Tibial nerve (tissue), 4 donors: ENCODE data around the gene TBC1D16. TPM values are rescaled to one million over a fixed set of nuclear protein-coding genes. Genes with fewer than 3 reads are reported as not detected.
A peak's percentile ranks its signal among the peaks of the same experiment; 100 is the strongest.

Experiments
- DNase-seq, 2 donors: peaks; one replicate each; pipeline ENCODE4 v3.0.0-alpha.2; 2019; ENCODE audit warnings: low spot score in 2 of 2
- H3K27ac ChIP-seq, 4 donors: fragments of 200-600 bp; sonication (generic) in 3 of 4; one replicate each; pipeline ENCODE4 v1.5.1; 2017 to 2019; ENCODE audit warnings: mild to moderate bottlenecking in 1 of 4
- H3K27me3 ChIP-seq, 2 donors: fragments of 200-600 bp; sonication (generic) in 1 of 2; one replicate each; pipeline versions ENCODE4 v1.5.1 to v1.6.0; 2017 to 2019
- H3K36me3 ChIP-seq, 3 donors: fragments of 200-600 bp; sonication (generic); one replicate each; pipeline ENCODE4 v1.5.1; 2018 to 2019
- H3K4me1 ChIP-seq, 4 donors: fragments of 200-600 bp; sonication (generic) in 3 of 4; one replicate each; pipeline ENCODE4 v1.5.1; 2017 to 2019
- H3K4me3 ChIP-seq, 4 donors: fragments of 200-600 bp; sonication (generic) in 3 of 4; one replicate each; pipeline ENCODE4 v1.5.1; 2017 to 2019; ENCODE audit warnings: mild to moderate bottlenecking in 1 of 4, moderate library complexity in 1 of 4
- H3K9me3 ChIP-seq, 4 donors: fragments of 200-600 bp; sonication (generic) in 3 of 4; one replicate each; pipeline ENCODE4 v1.5.1; 2017 to 2019
- CTCF ChIP-seq, 5 experiments: fragments of 200-600 bp in 3 of 5; fragments of 450-650 bp in 2 of 5; sonication (generic) in 3 of 5; IDR thresholded peaks; one replicate each; pipeline ENCODE4 v1.5.1; 2016 to 2019; ENCODE audit warnings: antibody characterized with exemption in 5 of 5, mild to moderate bottlenecking in 3 of 5, moderate library complexity in 2 of 5
- EP300 ChIP-seq, 2 donors: sonication (generic); formaldehyde crosslinking; IDR thresholded peaks; one replicate each; pipeline ENCODE4 v1.6.1; 2017; ENCODE audit warnings: antibody characterized with exemption in 2 of 2, mild to moderate bottlenecking in 1 of 2
- POLR2A ChIP-seq, 2 donors: fragments of 450-650 bp; IDR thresholded peaks; one replicate each; pipeline ENCODE4 v1.6.1; 2017; ENCODE audit warnings: antibody characterized with exemption in 2 of 2, mild to moderate bottlenecking in 2 of 2, moderate library complexity in 2 of 2
- WGBS, 2 donors: methylation state at CpG; one replicate each; pipeline ENCODE4 v1.1.5; 2018; 5-methylcytosine and 5-hydroxymethylcytosine counted together
- total RNA-seq, 4 donors: library from RNA; depleted of rRNA; stranded (reverse); fragments of >200 nt; gene quantifications; one replicate each; pipeline ENCODE4 v1.1.0, GENCODE V29; 2016

Gene TBC1D16
- total RNA-seq, 4 donors from 2014 or later = 48.3 to 68.4 (median 58.1) TPM

DNA sequence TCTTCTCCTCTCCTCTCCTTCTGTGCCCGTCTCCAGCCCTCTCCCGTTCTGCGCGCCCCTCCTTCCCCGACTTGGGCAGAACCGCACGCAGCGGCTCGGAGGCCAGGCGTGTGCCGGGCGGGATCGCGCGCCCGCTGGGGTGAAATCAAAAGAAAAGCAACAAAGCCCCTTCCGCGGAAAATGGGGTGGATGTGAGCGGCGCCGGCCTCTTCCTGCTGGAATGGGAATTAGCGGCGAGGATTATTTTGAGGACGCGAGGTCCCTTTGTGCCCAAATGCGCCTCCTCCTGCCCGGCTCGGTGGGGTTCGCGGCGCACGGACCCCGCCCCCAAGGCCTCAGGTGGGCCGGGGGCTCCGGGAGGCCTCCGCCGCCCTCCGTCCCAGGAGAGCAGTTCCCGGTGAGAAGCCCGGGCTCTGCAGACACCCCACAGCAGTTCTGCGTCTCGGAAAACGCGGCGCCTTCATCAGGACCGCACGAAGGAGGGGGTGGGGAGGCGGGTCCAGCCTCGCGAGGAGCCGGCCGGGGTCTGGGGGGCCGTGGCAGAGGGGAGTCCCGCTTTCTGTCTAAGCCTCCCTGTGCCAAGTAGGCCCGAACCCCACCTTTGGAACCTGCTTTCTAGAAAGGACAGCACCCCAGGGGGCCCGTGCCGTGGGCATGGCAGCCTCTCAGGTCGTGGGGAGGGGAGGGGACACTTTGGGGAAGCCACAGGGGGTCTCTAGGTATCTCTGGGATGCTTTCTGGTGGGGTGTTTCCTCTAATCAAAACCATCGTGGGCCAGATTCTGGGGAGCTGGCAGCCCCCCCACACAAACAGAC, 105.4 kb downstream of the TBC1D16 start:
- peaks cover 0 to 64% of the 10 kb centered on the region in 2 donors for H3K27me3 ChIP-seq
- H3K4me1 ChIP-seq = peaks cover 0 to 59% (median 30%) of the 10 kb centered on the region in 4 donors
- no peak for TF ChIP-seq EP300 (IDR thresholded peaks at IDR 0.05)
- TF ChIP-seq CTCF (IDR thresholded peaks at IDR 0.05) = no peak
- TF ChIP-seq POLR2A (IDR thresholded peaks at IDR 0.05) = no peak
- no peaks in the 10 kb centered on the region for H3K36me3 ChIP-seq
- DNase-seq = no peak
- no peaks in the 10 kb centered on the region for H3K9me3 ChIP-seq
- 1 to 2% methylated on average over 20 to 26 of the region's 59 CpGs for WGBS, 2 donors
- H3K27ac ChIP-seq = peak overlapping the region in 2 of 4 donors; percentile 5 to 32
- H3K4me3 ChIP-seq = peak overlapping the region in 3 of 4 donors; percentile 14 to 42 (median 23)

- no peak for TF ChIP-seq CTCF (IDR thresholded peaks at IDR 0.05)
- TF ChIP-seq POLR2A (IDR thresholded peaks at IDR 0.05) = no peak
- no peak for TF ChIP-seq EP300 (IDR thresholded peaks at IDR 0.05)
- Histone ChIP-seq H3K27ac (no peak overlapping the region), H3K4me3 (peak overlapping the region in 1 of 4 donors; percentile 42), H3K4me1 (peaks cover 0 to 64% (median 37%) of the 10 kb centered on the region in 4 donors), H3K27me3 (peaks cover 0 to 71% of the 10 kb centered on the region in 2 donors), H3K9me3 (no peaks in the 10 kb centered on the region), H3K36me3 (no peaks in the 10 kb centered on the region)
- no peak for DNase-seq
- WGBS, 2 donors = 75% methylated on average over 17 to 22 of the region's 25 CpGs
Measured at GRCh38 chr17:79929257-79930061, 106.2 kb downstream of the TBC1D16 start.

GRCh38 chr17:79928502-79929256, 107.0 kb downstream of the TBC1D16 start:
- Histone ChIP-seq H3K4me1 (peaks cover 0 to 58% (median 33%) of the 10 kb centered on the region in 4 donors), H3K36me3 (no peaks in the 10 kb centered on the region), H3K9me3 (no peaks in the 10 kb centered on the region), H3K4me3 (no peak overlapping the region), H3K27ac (no peak overlapping the region), H3K27me3 (peaks cover 0 to 76% of the 10 kb centered on the region in 2 donors)
- no peak for DNase-seq
- WGBS, 2 donors = 81 to 83% methylated on average over 8 to 16 of the region's 16 CpGs
- TF ChIP-seq EP300 (IDR thresholded peaks at IDR 0.05) (no peak), CTCF (IDR thresholded peaks at IDR 0.05) (no peak), POLR2A (IDR thresholded peaks at IDR 0.05) (no peak)

GRCh38 chr17:79927688-79928501, 107.8 kb downstream of the TBC1D16 start:
- Histone ChIP-seq H3K9me3 (no peaks in the 10 kb centered on the region), H3K36me3 (no peaks in the 10 kb centered on the region), H3K4me1 (peaks cover 0 to 50% (median 30%) of the 10 kb centered on the region in 4 donors), H3K27me3 (peaks cover 0 to 82% of the 10 kb centered on the region in 2 donors), H3K27ac (no peak overlapping the region), H3K4me3 (no peak overlapping the region)
- DNase-seq = no peak
- 80 to 84% methylated on average over 13 of the region's 13 CpGs for WGBS, 2 donors
- TF ChIP-seq EP300 (IDR thresholded peaks at IDR 0.05) = no peak
- no peak for TF ChIP-seq CTCF (IDR thresholded peaks at IDR 0.05)
- TF ChIP-seq POLR2A (IDR thresholded peaks at IDR 0.05) = no peak
